K562 (cell line): ENCODE data around the gene PA2G4. TPM values are rescaled to one million over a fixed set of nuclear protein-coding genes. Genes with fewer than 3 reads are reported as not detected.

ENCODE experiments used
- BDP1 ChIP-seq: IDR thresholded peaks from 3 replicates; pipeline ENCODE4 v1.6.1; 2011; ENCODE audit not compliant: insufficient read length, insufficient read depth
- CREB1 ChIP-seq, 2 experiments: sonication (generic) in 1 of 2; formaldehyde crosslinking in 1 of 2; IDR thresholded peaks; 2 replicates each; pipeline versions ENCODE4 v1.6.1 to v1.8.0; 2012 to 2022; ENCODE audit warnings: inconsistent platforms in 1 of 2, mild to moderate bottlenecking in 1 of 2, missing genetic modification reagents in 1 of 2, moderate library complexity in 1 of 2
- CUX1 ChIP-seq: fragments of 200-800 bp; sonication (Bioruptor generic); IDR thresholded peaks from 2 replicates; pipeline ENCODE4 v1.6.1; 2016; ENCODE audit warnings: missing genetic modification characterization, missing compliant biosample characterization
- NCOA4 ChIP-seq: fragments of 450-650 bp; IDR thresholded peaks from 2 replicates; pipeline ENCODE4 v1.6.1; 2018; ENCODE audit warnings: mild to moderate bottlenecking; ENCODE audit not compliant: partially characterized antibody
- RBBP5 ChIP-seq: fragments of 200-600 bp; sonication (generic); IDR thresholded peaks from 2 replicates; pipeline ENCODE4 v1.6.1; 2012; ENCODE audit warnings: borderline replicate concordance, mild to moderate bottlenecking, low read length, control low read depth, inconsistent platforms; ENCODE audit not compliant: insufficient read depth, poor library complexity, severe bottlenecking
- SIX5 ChIP-seq, 2 experiments: IDR thresholded peaks; 2 replicates each; pipeline ENCODE4 v1.6.1; 2011; ENCODE audit warnings: low read length in 2 of 2, borderline replicate concordance in 1 of 2, low read depth in 1 of 2, mild to moderate bottlenecking in 1 of 2, moderate library complexity in 1 of 2; ENCODE audit not compliant: insufficient read depth in 1 of 2
- VEZF1 ChIP-seq: fragments of 200-800 bp; sonication (Bioruptor generic); IDR thresholded peaks from 2 replicates; pipeline ENCODE4 v1.6.1; 2017; ENCODE audit warnings: missing genetic modification characterization, missing compliant biosample characterization
- ZBTB26 ChIP-seq: fragments of 450-650 bp; formaldehyde crosslinking; IDR thresholded peaks from 2 replicates; pipeline ENCODE4 v1.4.0; 2022; ENCODE audit warnings: missing genetic modification characterization
- ZNF140 ChIP-seq: fragments of 250-450 bp; sonication (Bioruptor Pico); IDR thresholded peaks from 2 replicates; pipeline ENCODE4 v1.8.0; 2021; ENCODE audit warnings: moderate library complexity, mild to moderate bottlenecking, inconsistent platforms
- ZNF197 ChIP-seq: fragments of 200-800 bp; sonication (Bioruptor generic); IDR thresholded peaks from 2 replicates; pipeline ENCODE4 v1.6.1; 2016; ENCODE audit warnings: low read depth, missing genetic modification characterization, missing compliant biosample characterization
- ZNF274 ChIP-seq: IDR thresholded peaks from 2 replicates; pipeline ENCODE4 v1.6.1; 2011; ENCODE audit warnings: low read depth, mild to moderate bottlenecking, low read length, moderate library complexity, borderline replicate concordance
- ZNF316 ChIP-seq: fragments of 450-650 bp; IDR thresholded peaks from 2 replicates; pipeline ENCODE4 v1.6.1; 2016
- ZNF592 ChIP-seq: fragments of 450-650 bp; IDR thresholded peaks from 2 replicates; pipeline ENCODE4 v1.6.1; 2017; ENCODE audit warnings: antibody characterized with exemption, mild to moderate bottlenecking
- polyA plus RNA-seq, 8 experiments: library from polyadenylated mRNA; depleted of rRNA in 4 of 8; stranded (reverse) in 5 of 8; unstranded in 3 of 8; fragments of >200 nt; fragmentation: Nextera tagmentation in 2 of 8; fragmentation: Illumina TruSeq in 1 of 8; extraction: Ambion mirVana in 2 of 8; extraction: Trizol in 1 of 8; gene quantifications; 2 replicates each; pipeline versions ENCODE4 v1.2.1 to v1.2.3, GENCODE V29; 2011 to 2014; ENCODE audit warnings: inconsistent platforms in 1 of 8, missing spikeins in 1 of 8
- total RNA-seq, 7 experiments: library from RNA; depleted of rRNA in 6 of 7; stranded (reverse); fragments of >200 nt in 6 of 7; fragmentation: Illumina TruSeq in 2 of 7; extraction: Trizol in 2 of 7; gene quantifications; 2 replicates each; pipeline versions ENCODE4 v1.2.1 to v1.2.3, GENCODE V29; 2011 to 2021; ENCODE audit warnings: low replicate concordance in 1 of 7

The PA2G4 gene
- total and polyA plus RNA-seq, 9 of the 15 experiments (the other 6 are each of a cell fraction or from before 2014, with no cell fraction given): 230 to 925 (median 638) TPM

GRCh38 chr12:56116267-56117081, 12.1 kb downstream of the PA2G4 start, which contains the start of gene RPL41 (continued):
- TF ChIP-seq ZBTB26 (CRISPR knock-in tag) (peak; percentile 92; the same call in 1 of the 2 replicates), VEZF1 (CRISPR knock-in tag) (peak; percentile 92), ZNF316 (no peak; the same call in 1 of the 2 replicates), NCOA4 (no peak), SIX5 (IDR thresholded peaks at IDR 0.05; ENCODE audit: borderline replicate concordance in 1 of 2, insufficient read depth in 1 of 2, low read depth in 1 of 2, low read length in 2 of 2) (peak; percentile 55 to 72), CUX1 (no peak), ZNF197 (CRISPR knock-in tag) (no peak), ZNF592 (peak; percentile 62; the same call in 1 of the 2 replicates), RBBP5 (peak; percentile 98), ZNF274 (no peak), CREB1 (IDR thresholded peaks at IDR 0.05) (peak; percentile 93), CREB1 (CRISPR knock-in tag; IDR thresholded peaks at IDR 0.05) (peak; percentile 93), ZNF140 (CRISPR knock-in tag) (no peak), BDP1 (no peak)
